ENCODE results near the gene TAS2R9.

GRCh38 chr12:10853776-10854175, 43.8 kb upstream of the TAS2R9 start:
- TF ChIP-seq, protein P1, sequence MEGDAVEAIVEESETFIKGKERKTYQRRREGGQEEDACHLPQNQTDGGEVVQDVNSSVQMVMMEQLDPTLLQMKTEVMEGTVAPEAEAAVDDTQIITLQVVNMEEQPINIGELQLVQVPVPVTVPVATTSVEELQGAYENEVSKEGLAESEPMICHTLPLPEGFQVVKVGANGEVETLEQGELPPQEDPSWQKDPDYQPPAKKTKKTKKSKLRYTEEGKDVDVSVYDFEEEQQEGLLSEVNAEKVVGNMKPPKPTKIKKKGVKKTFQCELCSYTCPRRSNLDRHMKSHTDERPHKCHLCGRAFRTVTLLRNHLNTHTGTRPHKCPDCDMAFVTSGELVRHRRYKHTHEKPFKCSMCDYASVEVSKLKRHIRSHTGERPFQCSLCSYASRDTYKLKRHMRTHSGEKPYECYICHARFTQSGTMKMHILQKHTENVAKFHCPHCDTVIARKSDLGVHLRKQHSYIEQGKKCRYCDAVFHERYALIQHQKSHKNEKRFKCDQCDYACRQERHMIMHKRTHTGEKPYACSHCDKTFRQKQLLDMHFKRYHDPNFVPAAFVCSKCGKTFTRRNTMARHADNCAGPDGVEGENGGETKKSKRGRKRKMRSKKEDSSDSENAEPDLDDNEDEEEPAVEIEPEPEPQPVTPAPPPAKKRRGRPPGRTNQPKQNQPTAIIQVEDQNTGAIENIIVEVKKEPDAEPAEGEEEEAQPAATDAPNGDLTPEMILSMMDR (IDR thresholded peaks at IDR 0.05): no peak
- TF ChIP-seq POLR2AphosphoS5 (IDR thresholded peaks at IDR 0.05): no peak
